GM19395 (cell line): ENCODE results near the gene SUSD6.

Source experiments
- ATAC-seq: cut with Tn5 transposase; IDR thresholded peaks from one replicate; pipeline ENCODE4 v1.9.1; 2021; ENCODE audit warnings: mild to moderate bottlenecking, moderate library complexity; ENCODE audit not compliant: unreplicated experiment

Gene SUSD6

GRCh38 chr14:69753860-69754259 lies 142.5 kb downstream of the SUSD6 start:
- no peak for ATAC-seq

GRCh38 chr14:69754487-69754886 lies 143.1 kb downstream of the SUSD6 start:
- ATAC-seq, result no peak

- no peak for ATAC-seq
Measured at GRCh38 chr14:69755296-69755695, 143.9 kb downstream of the SUSD6 start.

GRCh38 chr14:69755784-69756183 lies 144.4 kb downstream of the SUSD6 start:
- ATAC-seq, result no peak

GRCh38 chr14:69756298-69756697 lies 144.9 kb downstream of the SUSD6 start:
- ATAC-seq, result no peak

- ATAC-seq, result no peak
Measured at GRCh38 chr14:69760810-69761209, 149.4 kb downstream of the SUSD6 start.

GRCh38 chr14:69763761-69764510 lies 152.5 kb downstream of the SUSD6 start:
- no peak for ATAC-seq
